Muscle layer of duodenum (tissue), 2 donors: Measurements from ENCODE around the gene BBIP1.
A peak's percentile ranks its signal among the peaks of the same experiment; 100 is the strongest.

Source experiments
- H3K27ac ChIP-seq: one replicate; pipeline ENCODE4 v1.7.0; 2013; ENCODE audit warnings: mild to moderate bottlenecking, low read length
- H3K27me3 ChIP-seq: one replicate; pipeline ENCODE4 v1.7.0; 2013; ENCODE audit warnings: low read depth, mild to moderate bottlenecking, control low read depth, low read length
- H3K36me3 ChIP-seq, 2 donors: one replicate each; pipeline ENCODE4 v1.7.0; 2013; ENCODE audit warnings: low read length in 2 of 2, control low read depth in 1 of 2, mild to moderate bottlenecking in 1 of 2; ENCODE audit not compliant: insufficient read depth in 2 of 2, control insufficient read depth in 1 of 2
- H3K4me1 ChIP-seq, 2 donors: one replicate each; pipeline ENCODE4 v1.7.0; 2013; ENCODE audit warnings: low read length in 2 of 2, mild to moderate bottlenecking in 2 of 2, control low read depth in 1 of 2, moderate library complexity in 1 of 2; ENCODE audit not compliant: insufficient read depth in 2 of 2, control insufficient read depth in 1 of 2
- H3K4me3 ChIP-seq, 2 donors: one replicate each; pipeline ENCODE4 v1.7.0; 2013; ENCODE audit warnings: low read length in 2 of 2, low read depth in 1 of 2, mild to moderate bottlenecking in 1 of 2
- H3K9me3 ChIP-seq, 2 donors: one replicate each; pipeline ENCODE4 v1.7.0; 2013; ENCODE audit warnings: low read length in 2 of 2, control low read depth in 1 of 2, mild to moderate bottlenecking in 1 of 2; ENCODE audit not compliant: control insufficient read depth in 1 of 2
- donor health status: healthy.

The BBIP1 gene

GRCh38 chr10:110860576-110861241 lies 58.3 kb downstream of the BBIP1 start:
- Histone ChIP-seq H3K4me1 (peaks cover 33% of the 10 kb centered on the region in 2 donors), H3K27me3 (no peaks in the 10 kb centered on the region), H3K27ac (peak overlapping the region; percentile 59), H3K36me3 (no peaks in the 10 kb centered on the region), H3K4me3 (no peak overlapping the region), H3K9me3 (no peaks in the 10 kb centered on the region)

GRCh38 chr10:110859973-110860376 lies 59.0 kb downstream of the BBIP1 start:
- no peak overlapping the region for H3K4me3 ChIP-seq
- peak overlapping the region; percentile 67 for H3K27ac ChIP-seq
- H3K36me3 ChIP-seq = no peaks in the 10 kb centered on the region
- H3K9me3 ChIP-seq = no peaks in the 10 kb centered on the region
- H3K27me3 ChIP-seq = no peaks in the 10 kb centered on the region
- H3K4me1 ChIP-seq = peaks cover 25 to 26% of the 10 kb centered on the region in 2 donors

GRCh38 chr10:110859206-110859972 lies 59.6 kb downstream of the BBIP1 start:
- Histone ChIP-seq H3K27ac (peak overlapping the region; percentile 67), H3K4me1 (peaks cover 20% of the 10 kb centered on the region in 2 donors)

GRCh38 chr10:110858297-110858934 lies 60.6 kb downstream of the BBIP1 start:
- peaks cover 11 to 17% of the 10 kb centered on the region in 2 donors for H3K4me1 ChIP-seq
- no peak overlapping the region for H3K4me3 ChIP-seq

More at GRCh38 chr10:110859206-110859972, 59.6 kb downstream of the BBIP1 start:
- no peaks in the 10 kb centered on the region for H3K36me3 ChIP-seq
- no peak overlapping the region for H3K4me3 ChIP-seq
- no peaks in the 10 kb centered on the region for H3K9me3 ChIP-seq
- H3K27me3 ChIP-seq = no peaks in the 10 kb centered on the region

GRCh38 chr10:110857265-110858171 lies 61.5 kb downstream of the BBIP1 start:
- H3K4me3 ChIP-seq = no peak overlapping the region
- no peaks in the 10 kb centered on the region for H3K27me3 ChIP-seq
- no peaks in the 10 kb centered on the region for H3K36me3 ChIP-seq
- H3K4me1 ChIP-seq = peaks cover 11 to 17% of the 10 kb centered on the region in 2 donors
- no peaks in the 10 kb centered on the region for H3K9me3 ChIP-seq
- peak overlapping the region; percentile 67 for H3K27ac ChIP-seq

More at GRCh38 chr10:110858297-110858934, 60.6 kb downstream of the BBIP1 start:
- no peaks in the 10 kb centered on the region for H3K36me3 ChIP-seq
- no peaks in the 10 kb centered on the region for H3K27me3 ChIP-seq
- H3K27ac ChIP-seq = peak overlapping the region; percentile 67
- H3K9me3 ChIP-seq = no peaks in the 10 kb centered on the region

GRCh38 chr10:110853921-110854605 lies 64.9 kb downstream of the BBIP1 start:
- Histone ChIP-seq H3K36me3 (no peaks in the 10 kb centered on the region), H3K4me1 (peaks cover 0 to 11% of the 10 kb centered on the region in 2 donors), H3K9me3 (no peaks in the 10 kb centered on the region), H3K27me3 (no peaks in the 10 kb centered on the region), H3K4me3 (no peak overlapping the region), H3K27ac (no peak overlapping the region)

GRCh38 chr10:110852947-110853346 lies 66.0 kb downstream of the BBIP1 start:
- Histone ChIP-seq H3K27me3 (no peaks in the 10 kb centered on the region), H3K36me3 (no peaks in the 10 kb centered on the region), H3K4me1 (peaks cover 0 to 9% of the 10 kb centered on the region in 2 donors), H3K9me3 (no peaks in the 10 kb centered on the region), H3K27ac (no peak overlapping the region), H3K4me3 (no peak overlapping the region)

GRCh38 chr10:110852255-110852896 lies 66.6 kb downstream of the BBIP1 start:
- Histone ChIP-seq H3K27me3 (no peaks in the 10 kb centered on the region), H3K4me1 (peaks cover 0 to 4% of the 10 kb centered on the region in 2 donors), H3K4me3 (no peak overlapping the region), H3K9me3 (no peaks in the 10 kb centered on the region), H3K27ac (no peak overlapping the region), H3K36me3 (no peaks in the 10 kb centered on the region)

- no peak overlapping the region for H3K27ac ChIP-seq
- no peaks in the 10 kb centered on the region for H3K27me3 ChIP-seq
- no peaks in the 10 kb centered on the region for H3K4me1 ChIP-seq
- no peaks in the 10 kb centered on the region for H3K36me3 ChIP-seq
- no peak overlapping the region for H3K4me3 ChIP-seq
- no peaks in the 10 kb centered on the region for H3K9me3 ChIP-seq
These were observed 67.9 kb downstream of the BBIP1 start for GRCh38 chr10:110851020-110851612.

GRCh38 chr10:110850099-110850498 lies 68.9 kb downstream of the BBIP1 start:
- H3K36me3 ChIP-seq = no peaks in the 10 kb centered on the region
- H3K27ac ChIP-seq = no peak overlapping the region
- no peaks in the 10 kb centered on the region for H3K9me3 ChIP-seq
- no peaks in the 10 kb centered on the region for H3K4me1 ChIP-seq
- H3K27me3 ChIP-seq = no peaks in the 10 kb centered on the region
- H3K4me3 ChIP-seq = no peak overlapping the region
